H1 (cell line): ENCODE measurements around the gene VAMP3.

Source experiments
- CTCF ChIP-seq, 3 experiments: IDR thresholded peaks; 1 replicate in 2 of 3; 2 replicates in 1 of 3; pipeline versions ENCODE4 v1.5.1 to v1.6.1; 2011; ENCODE audit warnings: low read length in 3 of 3, mild to moderate bottlenecking in 3 of 3, inconsistent platforms in 2 of 3, low read depth in 1 of 3, moderate library complexity in 1 of 3; ENCODE audit not compliant: insufficient read depth in 1 of 3; ENCODE audit errors: control extremely low read depth in 1 of 3
- EGR1 ChIP-seq: IDR thresholded peaks from 2 replicates; pipeline ENCODE4 v1.6.1; 2011; ENCODE audit warnings: low read depth, low read length, borderline replicate concordance
- EP300 ChIP-seq, 2 experiments: IDR thresholded peaks; 1 replicate in 1 of 2; 2 replicates in 1 of 2; pipeline ENCODE4 v1.6.1; 2011 to 2012; ENCODE audit warnings: low read depth in 2 of 2, low read length in 2 of 2, mild to moderate bottlenecking in 2 of 2, borderline replicate concordance in 1 of 2, inconsistent platforms in 1 of 2, moderate library complexity in 1 of 2
- JUND ChIP-seq: IDR thresholded peaks from 2 replicates; pipeline ENCODE4 v1.6.1; 2011; ENCODE audit warnings: mild to moderate bottlenecking, improper control_type of control experiment, low read length
- MAFK ChIP-seq: IDR thresholded peaks from 2 replicates; pipeline ENCODE4 v1.6.1; 2012; ENCODE audit warnings: low read depth, mild to moderate bottlenecking, improper control_type of control experiment, low read length
- SP1 ChIP-seq: IDR thresholded peaks from 2 replicates; pipeline ENCODE4 v1.6.1; 2011; ENCODE audit warnings: low read depth, low read length
- ZNF274 ChIP-seq: IDR thresholded peaks from 2 replicates; pipeline ENCODE4 v1.7.0; 2012; ENCODE audit warnings: low read length, borderline replicate concordance; ENCODE audit errors: extremely low read depth

GRCh38 chr1:7743346-7743745 is 27.8 kb upstream of the VAMP3 start:
- TF ChIP-seq JUND (no peak), SP1 (no peak), ZNF274 (no peak), EP300 (IDR thresholded peaks at IDR 0.05; ENCODE audit: borderline replicate concordance in 1 of 2, low read depth in 2 of 2, low read length in 2 of 2) (no peak), CTCF (IDR thresholded peaks at IDR 0.05; ENCODE audit: control extremely low read depth in 1 of 3, insufficient read depth in 1 of 3, low read depth in 1 of 3, low read length in 3 of 3) (no peak), EGR1 (no peak), MAFK (no peak)
